Left ventricle myocardium inferior (tissue), 1 donor: ENCODE results near the gene ZCWPW1. TPM values are rescaled to one million over a fixed set of nuclear protein-coding genes. Genes with fewer than 3 reads are reported as not detected.

ENCODE experiments used
- DNase-seq: peaks from one replicate; pipeline ENCODE4 v3.0.0-alpha.2; 2020
- H3K27ac ChIP-seq: fragments of 200-600 bp; replicated peaks from 2 replicates; pipeline ENCODE4 v1.8.0; 2021
- H3K27me3 ChIP-seq: fragments of 200-600 bp; 2 replicates; pipeline ENCODE4 v1.8.0; 2021; ENCODE audit warnings: low read depth
- H3K36me3 ChIP-seq: fragments of 200-600 bp; 2 replicates; pipeline ENCODE4 v1.8.0; 2021
- H3K4me1 ChIP-seq: fragments of 200-600 bp; 2 replicates; pipeline ENCODE4 v1.8.0; 2021
- H3K4me3 ChIP-seq: fragments of 200-600 bp; 2 replicates; pipeline ENCODE4 v1.8.0; 2021; ENCODE audit warnings: mild to moderate bottlenecking, moderate library complexity
- H3K9me3 ChIP-seq: fragments of 200-600 bp; replicated peaks from 2 replicates; pipeline ENCODE4 v1.8.0; 2021
- CTCF ChIP-seq: fragments of 200-600 bp; IDR thresholded peaks from 2 replicates; pipeline ENCODE4 v1.8.0; 2021; ENCODE audit warnings: antibody characterized with exemption, mild to moderate bottlenecking, borderline replicate concordance
- intact Hi-C: fragments of 100-400 bp; cut with micrococcal nuclease; formaldehyde crosslinking; loops from one replicate; pipeline ENCODE4 v1.11.0; 2022
- long read RNA-seq: library from polyadenylated mRNA; unstranded; transcript quantifications from one replicate; pipeline ENCODE4 v2.0.0, GENCODE V29; 2021
- total RNA-seq: library from RNA; stranded (reverse); fragmentation: NEBNext Ultra II Directional; extraction: Animal tissue kit (Norgen Biotek cat#: 25700); gene quantifications from one replicate; pipeline ENCODE4 v1.2.1, GENCODE V29; 2021
- donor health status: DM: no; HTN: yes; CAD: no; lungs with severe emphysema.

The ZCWPW1 gene
- 4.6 TPM for total RNA-seq
- long read RNA-seq, partial matches to known transcripts: 0 of 5 reads
- long read RNA-seq, other reads (novel, unspliced or antisense): 5 of 5 reads

- H3K4me3 ChIP-seq: peak within 1 kb of the TSS; percentile 86
- no peaks in the 10 kb centered on the region for H3K27me3 ChIP-seq
- H3K27ac ChIP-seq: peak within 1 kb of the TSS; percentile 100
- H3K36me3 ChIP-seq: peaks cover 8% of the 10 kb centered on the region
- intact Hi-C loops: no loop called here
- peaks cover 44% of the 10 kb centered on the region for H3K4me1 ChIP-seq
- TF ChIP-seq CTCF: peak; percentile 20
- H3K9me3 ChIP-seq: no peaks in the 10 kb centered on the region
- peak; percentile 96 for DNase-seq
Observed at GRCh38 chr7:100428199-100428966, at the start of gene ZCWPW1. TSS of gene ZCWPW1 (minus strand) at chr7:100428703. CDS start at chr7:100420649, 8,054 bp downstream.

GRCh38 chr7:100477871-100478267 is 49.4 kb upstream of the ZCWPW1 start:
- peak overlapping the region; percentile 97 for H3K27ac ChIP-seq
- H3K36me3 ChIP-seq: peaks cover 22% of the 10 kb centered on the region
- no peak for TF ChIP-seq CTCF
- H3K9me3 ChIP-seq: no peaks in the 10 kb centered on the region
- no peak for DNase-seq
- H3K4me1 ChIP-seq: peaks cover 73% of the 10 kb centered on the region
- intact Hi-C loops: loop anchor here (10.0 kb wide), 1 partner anchor 67 kb away; no protein-coding TSS in a partner anchor
- H3K27me3 ChIP-seq: no peaks in the 10 kb centered on the region
- peak overlapping the region; percentile 99 for H3K4me3 ChIP-seq

GRCh38 chr7:100476903-100477870 is 48.7 kb upstream of the ZCWPW1 start:
- TF ChIP-seq CTCF: no peak
- Histone ChIP-seq H3K4me3 (peak overlapping the region; percentile 99), H3K27me3 (no peaks in the 10 kb centered on the region), H3K27ac (peak overlapping the region; percentile 97), H3K4me1 (peaks cover 75% of the 10 kb centered on the region), H3K36me3 (peaks cover 24% of the 10 kb centered on the region), H3K9me3 (no peaks in the 10 kb centered on the region)
- no peak for DNase-seq
- intact Hi-C loops: loop anchor here (10.0 kb wide), 1 partner anchor 68 kb away; no protein-coding TSS in a partner anchor

- no peak for TF ChIP-seq CTCF
- Histone ChIP-seq H3K36me3 (peaks cover 31% of the 10 kb centered on the region), H3K4me3 (peak overlapping the region; percentile 99), H3K9me3 (no peaks in the 10 kb centered on the region), H3K27ac (peak overlapping the region; percentile 97), H3K4me1 (peaks cover 84% of the 10 kb centered on the region), H3K27me3 (no peaks in the 10 kb centered on the region)
- intact Hi-C loops: loop anchor here (10.0 kb wide), 1 partner anchor 69 kb away; no protein-coding TSS in a partner anchor
- DNase-seq: no peak
Observed at GRCh38 chr7:100476101-100476780, 47.7 kb upstream of the ZCWPW1 start.

- DNase-seq: peak; percentile 66
- H3K9me3 ChIP-seq: no peaks in the 10 kb centered on the region
- peak overlapping the region; percentile 99 for H3K4me3 ChIP-seq
- intact Hi-C loops: loop anchor here (10.0 kb wide), 1 partner anchor 69 kb away; no protein-coding TSS in a partner anchor
- peak overlapping the region; percentile 97 for H3K27ac ChIP-seq
- TF ChIP-seq CTCF: no peak
- H3K4me1 ChIP-seq: peaks cover 91% of the 10 kb centered on the region
- no peaks in the 10 kb centered on the region for H3K27me3 ChIP-seq
- H3K36me3 ChIP-seq: peaks cover 36% of the 10 kb centered on the region
Observed at GRCh38 chr7:100475549-100475948, 47.0 kb upstream of the ZCWPW1 start.
